Endodermal cell (in vitro differentiated cells): Measurements from ENCODE around the gene TBC1D2. TPM values are rescaled to one million over a fixed set of nuclear protein-coding genes. Genes with fewer than 3 reads are reported as not detected.

Experiments
- DNase-seq: peaks from one replicate; pipeline ENCODE4 v3.0.0-alpha.2; 2017
- H3K27ac ChIP-seq: 2 replicates; pipeline ENCODE4 v1.5.1; 2013; ENCODE audit warnings: mild to moderate bottlenecking, low read depth, low read length, moderate library complexity
- H3K27me3 ChIP-seq: 2 replicates; pipeline ENCODE4 v1.6.1; 2013; ENCODE audit warnings: mild to moderate bottlenecking, low read length, moderate library complexity; ENCODE audit not compliant: insufficient read depth, control insufficient read depth, poor library complexity, severe bottlenecking
- H3K36me3 ChIP-seq: 2 replicates; pipeline ENCODE4 v1.7.0; 2013; ENCODE audit warnings: mild to moderate bottlenecking, low read length, moderate library complexity; ENCODE audit not compliant: control insufficient read depth, insufficient read depth
- H3K4me1 ChIP-seq: one replicate; pipeline ENCODE4 v1.7.0; 2013; ENCODE audit warnings: low read length; ENCODE audit not compliant: control insufficient read depth, insufficient read depth
- H3K4me3 ChIP-seq: 2 replicates; pipeline ENCODE4 v1.5.1; 2013; ENCODE audit warnings: mild to moderate bottlenecking, low read length, moderate library complexity
- H3K9ac ChIP-seq: 2 replicates; pipeline ENCODE4 v1.6.1; 2013; ENCODE audit warnings: mild to moderate bottlenecking, low read length, moderate library complexity; ENCODE audit not compliant: poor library complexity, severe bottlenecking; ENCODE audit errors: extremely low read depth
- H3K9me3 ChIP-seq: 2 replicates; pipeline ENCODE4 v1.6.1; 2013; ENCODE audit warnings: mild to moderate bottlenecking, low read length, moderate library complexity; ENCODE audit not compliant: control insufficient read depth
- H3K27ac Mint-ChIP-seq: 2 replicates; pipeline ENCODE4 v1.8.0; 2020; ENCODE audit warnings: mixed read lengths
- H3K27me3 Mint-ChIP-seq: 2 replicates; pipeline ENCODE4 v1.8.0; 2021; ENCODE audit warnings: mild to moderate bottlenecking, mixed read lengths; ENCODE audit not compliant: insufficient read depth
- H3K36me3 Mint-ChIP-seq: 2 replicates; pipeline ENCODE4 v1.8.0; 2020; ENCODE audit warnings: low read depth, mixed read lengths
- H3K4me1 Mint-ChIP-seq: 2 replicates; pipeline ENCODE4 v1.8.0; 2020; ENCODE audit warnings: mixed read lengths
- H3K4me3 Mint-ChIP-seq: 2 replicates; pipeline ENCODE4 v1.8.0; 2020; ENCODE audit warnings: mild to moderate bottlenecking, moderate library complexity, mixed read lengths
- H3K9me3 Mint-ChIP-seq: 2 replicates; pipeline ENCODE4 v1.8.0; 2020; ENCODE audit warnings: mild to moderate bottlenecking, mixed read lengths
- CTCF ChIP-seq: fragments of 200-600 bp; sonication (generic); conservative IDR thresholded peaks from 2 replicates; pipeline ENCODE4 v1.5.0; 2021; ENCODE audit warnings: antibody characterized with exemption, mild to moderate bottlenecking
- WGBS, 2 experiments: methylation state at CpG; one replicate each; pipeline versions ENCODE4 v1.1.5 to v1.1.7; 2013; ENCODE audit warnings: missing lambda C conversion rate in 2 of 2, mixed read lengths in 1 of 2; ENCODE audit not compliant: insufficient coverage in 1 of 2, insufficient read length in 1 of 2; 5-methylcytosine and 5-hydroxymethylcytosine counted together
- total RNA-seq, 2 donors: library from RNA; stranded (reverse); fragmentation: NEBNext Ultra II Directional in 1 of 2; extraction: Animal tissue kit (Norgen Biotek cat#: 25700) in 1 of 2; gene quantifications; 2 replicates in 1 of 2; 3 replicates in 1 of 2; pipeline ENCODE4 v1.2.1, GENCODE V29; 2021

The TBC1D2 gene
- total RNA-seq, 2 donors from 2014 or later = 8.1 to 10.4 TPM

GRCh38 chr9:98172604-98173003 is 82.8 kb downstream of the TBC1D2 start:
- Histone ChIP-seq H3K27ac (no peak overlapping the region), H3K27me3 (no peaks in the 10 kb centered on the region), H3K4me1 (peaks cover 7% of the 10 kb centered on the region), H3K4me3 (no peak overlapping the region), H3K36me3 (no peaks in the 10 kb centered on the region), H3K9me3 (no peaks in the 10 kb centered on the region), H3K9ac (no peak overlapping the region)
- H3K9me3 Mint-ChIP-seq = no peaks in the 10 kb centered on the region
- WGBS, 2 experiments = 74 to 82% methylated on average over 2 to 3 of the region's 3 CpGs
- H3K27ac Mint-ChIP-seq = peak overlapping the region; percentile 64
- peak; percentile 67 for DNase-seq
- no peak for TF ChIP-seq CTCF
- H3K36me3 Mint-ChIP-seq = peaks cover 4% of the 10 kb centered on the region
- no peak overlapping the region for H3K4me3 Mint-ChIP-seq
- H3K27me3 Mint-ChIP-seq = no peaks in the 10 kb centered on the region
- peaks cover 44% of the 10 kb centered on the region for H3K4me1 Mint-ChIP-seq

- no peak for DNase-seq
- Histone ChIP-seq H3K36me3 (no peaks in the 10 kb centered on the region), H3K9ac (no peak overlapping the region), H3K4me1 (no peaks in the 10 kb centered on the region), H3K9me3 (no peaks in the 10 kb centered on the region), H3K27ac (no peak overlapping the region), H3K4me3 (no peak overlapping the region), H3K27me3 (no peaks in the 10 kb centered on the region)
- Mint-ChIP-seq H3K4me3 (no peak overlapping the region), H3K4me1 (peaks cover 35% of the 10 kb centered on the region), H3K27ac (no peak overlapping the region), H3K27me3 (no peaks in the 10 kb centered on the region), H3K36me3 (peaks cover 4% of the 10 kb centered on the region), H3K9me3 (no peaks in the 10 kb centered on the region)
- TF ChIP-seq CTCF = no peak
- WGBS, 2 experiments = 82% methylated on average over 9 to 16 of the region's 16 CpGs
Measured at GRCh38 chr9:98171176-98171925, 84.1 kb downstream of the TBC1D2 start.

- Histone ChIP-seq H3K9ac (no peak overlapping the region), H3K4me3 (no peak overlapping the region), H3K27ac (no peak overlapping the region), H3K9me3 (no peaks in the 10 kb centered on the region), H3K36me3 (no peaks in the 10 kb centered on the region), H3K27me3 (no peaks in the 10 kb centered on the region), H3K4me1 (no peaks in the 10 kb centered on the region)
- WGBS, 2 experiments = 25 to 50% methylated on average over 6 to 15 of the region's 15 CpGs
- no peak overlapping the region for H3K4me3 Mint-ChIP-seq
- H3K9me3 Mint-ChIP-seq = no peaks in the 10 kb centered on the region
- no peak overlapping the region for H3K27ac Mint-ChIP-seq
- peaks cover 30% of the 10 kb centered on the region for H3K4me1 Mint-ChIP-seq
- H3K27me3 Mint-ChIP-seq = no peaks in the 10 kb centered on the region
- H3K36me3 Mint-ChIP-seq = no peaks in the 10 kb centered on the region
- no peak for TF ChIP-seq CTCF
- peak; percentile 83 for DNase-seq
Measured at GRCh38 chr9:98168941-98169488, 86.4 kb downstream of the TBC1D2 start.
